ENCODE measurements around the gene ZNF91. TPM values are rescaled to one million over a fixed set of nuclear protein-coding genes. Genes with fewer than 3 reads are reported as not detected.

ZNF91 gene
- total and polyA plus RNA-seq, 2 of the 4 experiments (the other 2 are of a cell fraction), result 7.9 to 17.0 TPM

DNA sequence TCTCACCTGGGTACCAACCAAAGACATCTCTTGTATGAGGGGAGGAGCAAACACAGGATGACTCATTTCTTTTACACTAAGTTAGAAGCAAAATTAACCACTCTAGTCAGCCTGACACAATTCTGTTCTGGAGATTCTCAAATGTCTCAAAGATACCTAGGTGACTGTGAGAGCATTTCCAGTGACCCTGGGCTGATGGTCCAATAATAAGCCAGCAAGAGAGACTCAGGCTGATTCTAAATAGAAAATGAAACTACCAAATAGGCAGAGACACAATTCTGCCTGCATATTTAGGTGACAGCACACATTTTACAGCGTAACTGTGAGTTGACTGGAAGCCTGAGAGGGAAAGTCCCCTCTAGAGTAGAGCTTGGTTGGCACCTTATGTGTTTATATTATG lies 16.3 kb downstream of the ZNF91 start:
- no peak overlapping the region for H3K4me2 ChIP-seq (ENCODE audit: low read depth, low read length)
- H3K27me3 ChIP-seq (ENCODE audit: control insufficient read depth, insufficient read depth, low read length), result no peaks in the 10 kb centered on the region
- no peak overlapping the region for H3K56ac ChIP-seq (ENCODE audit: extremely low read depth, insufficient read depth, low read length)
- no peak overlapping the region for H2AK9ac ChIP-seq (replicated peaks; ENCODE audit: low read depth, low read length, poor library complexity)
- no peak for DNase-seq
- no peak overlapping the region for H3K4ac ChIP-seq (ENCODE audit: low read depth, low read length)
- peaks cover 29% of the 10 kb centered on the region for H3K36me3 ChIP-seq (ENCODE audit: control insufficient read depth, insufficient read depth, low read length)
- no peaks in the 10 kb centered on the region for H3K4me1 ChIP-seq (ENCODE audit: control insufficient read depth, insufficient read depth, low read length)
- intact Hi-C loops (cut with micrococcal nuclease), result no loop called here
- no peak overlapping the region for H3K14ac ChIP-seq (replicated peaks; ENCODE audit: low read depth, low read length)
- no TSS peak for BruUV-seq (replicated peaks)
- no peak overlapping the region for H4K5ac ChIP-seq (ENCODE audit: low read depth, low read length)
- H2AFZ ChIP-seq (replicated peaks; ENCODE audit: low read length, poor library complexity), result no peak overlapping the region
- H3K18ac ChIP-seq (ENCODE audit: low read depth, low read length), result no peak overlapping the region
- ChIA-PET POLR2A (ENCODE audit: unreplicated experiment) (no interaction called here), CTCF (no interaction called here)
- H2AK5ac ChIP-seq (ENCODE audit: low read depth, low read length), result no peak overlapping the region
- ATAC-seq (ENCODE audit: low read depth), result no peak
- H3K79me1 ChIP-seq (ENCODE audit: low read depth in 1 of 2, low read length in 2 of 2), result peaks cover 3 to 16% of the 10 kb centered on the region in 2 experiments; a peak in 3 of 4 replicates
- H3K9me3 ChIP-seq (ENCODE audit: control insufficient read depth, insufficient read depth, low read length), result peaks cover 47% of the 10 kb centered on the region
- WGBS, 2 experiments (ENCODE audit: extremely low coverage in 2 of 2, insufficient read length in 1 of 2), result no CpG with 5 or more reads among the region's 1 CpG
- no peak overlapping the region for H2BK15ac ChIP-seq (ENCODE audit: low read depth, low read length)
- no peak overlapping the region for H3K9ac ChIP-seq (ENCODE audit: low read depth, low read length)
- in situ Hi-C loops (cut with MboI; ENCODE audit: low sequenced_read_pairs), result no loop called here
- no peak overlapping the region for H3K27ac ChIP-seq (ENCODE audit: insufficient read depth, low read length)
- no peak overlapping the region for H2BK5ac ChIP-seq (ENCODE audit: low read depth, low read length, poor library complexity, severe bottlenecking)
- no peak overlapping the region for H3K23ac ChIP-seq (ENCODE audit: low read depth, low read length)
- TF ChIP-seq, protein P1, sequence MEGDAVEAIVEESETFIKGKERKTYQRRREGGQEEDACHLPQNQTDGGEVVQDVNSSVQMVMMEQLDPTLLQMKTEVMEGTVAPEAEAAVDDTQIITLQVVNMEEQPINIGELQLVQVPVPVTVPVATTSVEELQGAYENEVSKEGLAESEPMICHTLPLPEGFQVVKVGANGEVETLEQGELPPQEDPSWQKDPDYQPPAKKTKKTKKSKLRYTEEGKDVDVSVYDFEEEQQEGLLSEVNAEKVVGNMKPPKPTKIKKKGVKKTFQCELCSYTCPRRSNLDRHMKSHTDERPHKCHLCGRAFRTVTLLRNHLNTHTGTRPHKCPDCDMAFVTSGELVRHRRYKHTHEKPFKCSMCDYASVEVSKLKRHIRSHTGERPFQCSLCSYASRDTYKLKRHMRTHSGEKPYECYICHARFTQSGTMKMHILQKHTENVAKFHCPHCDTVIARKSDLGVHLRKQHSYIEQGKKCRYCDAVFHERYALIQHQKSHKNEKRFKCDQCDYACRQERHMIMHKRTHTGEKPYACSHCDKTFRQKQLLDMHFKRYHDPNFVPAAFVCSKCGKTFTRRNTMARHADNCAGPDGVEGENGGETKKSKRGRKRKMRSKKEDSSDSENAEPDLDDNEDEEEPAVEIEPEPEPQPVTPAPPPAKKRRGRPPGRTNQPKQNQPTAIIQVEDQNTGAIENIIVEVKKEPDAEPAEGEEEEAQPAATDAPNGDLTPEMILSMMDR (conservative IDR thresholded peaks at IDR 0.05; ENCODE audit: low read depth, low read length), result no peak
- TF ChIP-seq POLR2A (IDR thresholded peaks at IDR 0.05; ENCODE audit: low read depth, low read length) (no peak), SMC3 (IDR thresholded peaks at IDR 0.05; ENCODE audit: low read depth, low read length) (no peak), FOS (IDR thresholded peaks at IDR 0.05; ENCODE audit: low read depth, low read length) (no peak), MAZ (IDR thresholded peaks at IDR 0.05; ENCODE audit: borderline replicate concordance, low read depth, low read length) (no peak), RCOR1 (IDR thresholded peaks at IDR 0.05; ENCODE audit: insufficient replicate concordance, low read length) (no peak)
- no peaks in the 10 kb centered on the region for H3K9me1 ChIP-seq (ENCODE audit: insufficient read depth, low read length)
- no peak overlapping the region for H2BK120ac ChIP-seq (ENCODE audit: low read depth, low read length)
- H4K8ac ChIP-seq (ENCODE audit: low read depth in 2 of 2, low read length in 2 of 2), result no peak overlapping the region
- no peak overlapping the region for H2BK20ac ChIP-seq (ENCODE audit: low read depth, low read length)
- no peaks in the 10 kb centered on the region for H4K20me1 ChIP-seq (ENCODE audit: insufficient read depth, low read length)
- H3K4me3 ChIP-seq (ENCODE audit: insufficient read depth, low read depth, low read length), result no peak overlapping the region
- H4K91ac ChIP-seq (ENCODE audit: insufficient read depth, low read depth, low read length), result no peak overlapping the region
- dilution Hi-C loops (cut with HindIII; ENCODE audit: low sequenced_read_pairs, unreplicated experiment), result no loop called here
